CD14-positive monocyte (primary cell): ENCODE results near the gene APH1B. TPM values are rescaled to one million over a fixed set of nuclear protein-coding genes. Genes with fewer than 3 reads are reported as not detected.

Experiments
- DNase-seq, 3 donors: peaks; one replicate each; pipeline ENCODE4 v3.0.0-alpha.2; 2011 to 2022
- H2AFZ ChIP-seq: 2 replicates; pipeline ENCODE4 v1.6.0; 2012; ENCODE audit warnings: mild to moderate bottlenecking, low read depth, low read length, inconsistent platforms; ENCODE audit not compliant: insufficient read depth, poor library complexity, severe bottlenecking
- H3K27ac ChIP-seq, 2 donors: 1 replicate in 1 of 2; 2 replicates in 1 of 2; pipeline ENCODE4 v1.5.1; 2012 to 2013; ENCODE audit warnings: low read length in 2 of 2, control low read depth in 1 of 2, inconsistent platforms in 1 of 2, low read depth in 1 of 2, mild to moderate bottlenecking in 1 of 2
- H3K27me3 ChIP-seq, 2 donors: one replicate each; pipeline versions ENCODE4 v1.6.0 to v1.6.1; 2011 to 2013; ENCODE audit warnings: low read length in 2 of 2; ENCODE audit not compliant: control insufficient read depth in 2 of 2, insufficient read depth in 2 of 2
- H3K36me3 ChIP-seq, 2 donors: replicated peaks in 1 of 2; 1 replicate in 1 of 2; 2 replicates in 1 of 2; pipeline versions ENCODE4 v1.5.1 to v1.6.1; 2012 to 2013; ENCODE audit warnings: low read length in 2 of 2, control low read depth in 1 of 2, inconsistent platforms in 1 of 2, mild to moderate bottlenecking in 1 of 2; ENCODE audit not compliant: insufficient read depth in 2 of 2, control insufficient read depth in 1 of 2
- H3K4me1 ChIP-seq, 2 donors: 1 replicate in 1 of 2; 2 replicates in 1 of 2; pipeline versions ENCODE4 v1.5.1 to v1.6.1; 2012 to 2013; ENCODE audit warnings: low read length in 2 of 2, control low read depth in 1 of 2, inconsistent platforms in 1 of 2, mild to moderate bottlenecking in 1 of 2, moderate library complexity in 1 of 2; ENCODE audit not compliant: insufficient read depth in 2 of 2, control insufficient read depth in 1 of 2
- H3K4me2 ChIP-seq: replicated peaks from 2 replicates; pipeline ENCODE3; 2012; ENCODE audit warnings: low read length, moderate library complexity, mild to moderate bottlenecking; ENCODE audit not compliant: poor library complexity, severe bottlenecking; ENCODE audit errors: extremely low read depth
- H3K4me3 ChIP-seq, 3 experiments: fragments of 200-600 bp in 1 of 3; sonication (generic) in 1 of 3; replicated peaks in 1 of 3; 1 replicate in 2 of 3; 2 replicates in 1 of 3; pipeline ENCODE4 v1.5.1; 2011 to 2013; ENCODE audit warnings: low read length in 3 of 3, mild to moderate bottlenecking in 3 of 3, control low read depth in 2 of 3, low read depth in 2 of 3, inconsistent platforms in 1 of 3, moderate library complexity in 1 of 3
- H3K79me2 ChIP-seq: 2 replicates; pipeline ENCODE4 v1.6.0; 2012; ENCODE audit warnings: mild to moderate bottlenecking, control low read depth, inconsistent platforms, low read length, moderate library complexity; ENCODE audit not compliant: insufficient read depth
- H3K9ac ChIP-seq: 2 replicates; pipeline ENCODE4 v1.6.0; 2017; ENCODE audit warnings: low read length, mild to moderate bottlenecking; ENCODE audit not compliant: insufficient read depth, poor library complexity, severe bottlenecking
- H3K9me3 ChIP-seq, 2 donors: replicated peaks in 1 of 2; 1 replicate in 1 of 2; 2 replicates in 1 of 2; pipeline versions ENCODE4 v1.5.1 to v1.6.1; 2012 to 2013; ENCODE audit warnings: low read length in 2 of 2, control low read depth in 1 of 2; ENCODE audit not compliant: control insufficient read depth in 1 of 2, insufficient read depth in 1 of 2
- H4K20me1 ChIP-seq: 2 replicates; pipeline ENCODE4 v1.6.0; 2012; ENCODE audit warnings: mild to moderate bottlenecking, low read length, control low read depth, moderate library complexity; ENCODE audit not compliant: insufficient read depth
- H3K27ac Mint-ChIP-seq, 7 donors: one replicate each; pipeline ENCODE4 v1.8.0; 2020; ENCODE audit warnings: mild to moderate bottlenecking in 7 of 7, mixed read lengths in 7 of 7, moderate library complexity in 6 of 7, inconsistent platforms in 2 of 7
- H3K27me3 Mint-ChIP-seq, 3 donors: one replicate each; pipeline ENCODE4 v1.8.0; 2021 to 2022; ENCODE audit warnings: low read depth in 3 of 3, mild to moderate bottlenecking in 3 of 3, mixed read lengths in 3 of 3, moderate library complexity in 3 of 3, inconsistent platforms in 1 of 3
- H3K36me3 Mint-ChIP-seq, 2 donors: one replicate each; pipeline ENCODE4 v1.8.0; 2020; ENCODE audit warnings: mixed read lengths in 2 of 2, inconsistent platforms in 1 of 2, mild to moderate bottlenecking in 1 of 2
- H3K4me1 Mint-ChIP-seq: one replicate; pipeline ENCODE4 v1.8.0; 2020; ENCODE audit warnings: mild to moderate bottlenecking, mixed read lengths
- H3K4me3 Mint-ChIP-seq, 2 donors: one replicate each; pipeline ENCODE4 v1.8.0; 2020; ENCODE audit warnings: mild to moderate bottlenecking in 2 of 2, mixed read lengths in 2 of 2, moderate library complexity in 1 of 2
- H3K9me3 Mint-ChIP-seq, 7 donors: one replicate each; pipeline ENCODE4 v1.8.0; 2020 to 2022; ENCODE audit warnings: mixed read lengths in 7 of 7, mild to moderate bottlenecking in 6 of 7, moderate library complexity in 6 of 7, inconsistent platforms in 2 of 7
- CTCF ChIP-seq: fragments of 200-600 bp; IDR thresholded peaks from one replicate; pipeline ENCODE4 v1.8.0; 2022; ENCODE audit warnings: antibody characterized with exemption, mild to moderate bottlenecking
- WGBS: methylation state at CpG from one replicate; pipeline ENCODE4 v1.1.5; 2013; ENCODE audit warnings: missing lambda C conversion rate; ENCODE audit not compliant: insufficient coverage; 5-methylcytosine and 5-hydroxymethylcytosine counted together
- intact Hi-C, 2 donors: fragments of 100-400 bp; cut with micrococcal nuclease; formaldehyde crosslinking; loops; one replicate each; pipeline versions ENCODE4 v1.15.0 to v1.15.1; 2023
- polyA plus RNA-seq, 3 donors: library from polyadenylated mRNA; depleted of rRNA in 1 of 3; unstranded in 2 of 3; stranded (reverse) in 1 of 3; fragments of 300-500 nt in 2 of 3; fragments of >200 nt in 1 of 3; fragmentation: Illumina TruSeq in 2 of 3; gene quantifications; 1 replicate in 2 of 3; 2 replicates in 1 of 3; pipeline ENCODE4 v1.2.3, GENCODE V29; 2012 to 2021

The APH1B gene
- polyA plus RNA-seq, 3 donors: 13.6 to 57.1 (median 54.8) TPM

GRCh38 chr15:63256433-63257274, 20.8 kb upstream of the APH1B start:
- Histone ChIP-seq H3K4me3 (no peak overlapping the region), H3K9me3 (no peaks in the 10 kb centered on the region), H4K20me1 (peaks cover 57% of the 10 kb centered on the region), H3K27ac (no peak overlapping the region), H3K27me3 (no peaks in the 10 kb centered on the region), H3K79me2 (peaks cover 14% of the 10 kb centered on the region), H3K4me2 (no peak overlapping the region), H3K4me1 (no peaks in the 10 kb centered on the region), H3K9ac (no peak overlapping the region), H3K36me3 (peaks cover 69 to 92% of the 10 kb centered on the region in 2 donors), H2AFZ (no peak overlapping the region)
- WGBS: 100% methylated on average over 4 of the region's 5 CpGs
- Mint-ChIP-seq H3K4me3 (no peak overlapping the region), H3K27ac (peak overlapping the region in 1 of 7 donors; percentile 25), H3K4me1 (peaks cover 5% of the 10 kb centered on the region), H3K9me3 (peaks cover 0 to 4% (median 0%) of the 10 kb centered on the region in 7 donors), H3K27me3 (peaks cover 0 to 1% (median 0%) of the 10 kb centered on the region in 3 donors), H3K36me3 (peaks cover 70 to 85% of the 10 kb centered on the region in 2 donors)
- DNase-seq: no peak
- intact Hi-C loops: no loop called here
- TF ChIP-seq CTCF: no peak

DNA sequence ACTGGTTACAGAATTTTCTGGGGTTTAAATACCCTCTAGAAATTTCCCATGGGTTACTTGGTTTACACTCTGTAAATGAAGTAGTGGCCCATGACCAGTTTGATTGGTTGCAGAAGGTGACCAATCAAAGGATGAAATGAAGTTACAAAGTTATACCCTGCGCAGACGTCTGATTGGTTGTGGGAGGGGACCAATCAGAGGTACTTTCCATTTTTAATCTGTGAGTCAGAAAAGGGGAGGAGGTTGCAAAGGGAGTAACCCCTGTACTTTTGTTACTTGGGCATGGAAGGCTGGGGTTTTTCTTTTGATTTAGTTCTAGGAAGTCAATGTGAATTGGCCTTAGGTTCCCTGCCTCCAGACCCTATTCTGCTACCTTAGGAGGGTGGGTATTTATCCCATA, 18.7 kb upstream of the APH1B start:
- TF ChIP-seq CTCF: no peak
- peaks cover 71 to 85% of the 10 kb centered on the region in 2 donors for H3K36me3 Mint-ChIP-seq
- H3K27ac ChIP-seq: peak overlapping the region in 1 of 2 donors; percentile 35
- H2AFZ ChIP-seq: no peak overlapping the region
- no peaks in the 10 kb centered on the region for H3K27me3 ChIP-seq
- peaks cover 4% of the 10 kb centered on the region for H3K79me2 ChIP-seq
- no peak overlapping the region for H3K4me3 Mint-ChIP-seq
- H3K9me3 Mint-ChIP-seq: peaks cover 0 to 4% (median 0%) of the 10 kb centered on the region in 7 donors
- no peak overlapping the region for H3K27ac Mint-ChIP-seq
- H3K36me3 ChIP-seq: peaks cover 77 to 94% of the 10 kb centered on the region in 2 donors
- H4K20me1 ChIP-seq: peaks cover 41% of the 10 kb centered on the region
- no peak overlapping the region for H3K9ac ChIP-seq
- H3K4me1 ChIP-seq: no peaks in the 10 kb centered on the region
- WGBS: 94% methylated on average over 2 of the region's 2 CpGs
- no peak overlapping the region for H3K4me2 ChIP-seq
- H3K27me3 Mint-ChIP-seq: peaks cover 0 to 1% (median 0%) of the 10 kb centered on the region in 3 donors
- peaks cover 5% of the 10 kb centered on the region for H3K4me1 Mint-ChIP-seq
- H3K4me3 ChIP-seq: no peak overlapping the region
- H3K9me3 ChIP-seq: no peaks in the 10 kb centered on the region
- peak in 1 of 3 donors; percentile 65 for DNase-seq
- intact Hi-C loops: no loop called here
